HG03103 (cell line): ENCODE data around the gene FAM163B.

ENCODE experiments used
- ATAC-seq: cut with Tn5 transposase; IDR thresholded peaks from one replicate; pipeline ENCODE4 v1.9.1; 2021; ENCODE audit warnings: low read depth; ENCODE audit not compliant: unreplicated experiment

FAM163B gene

GRCh38 chr9:133535306-133535877 is 73.8 kb downstream of the FAM163B start:
- ATAC-seq = no peak

GRCh38 chr9:133534346-133535291 is 74.6 kb downstream of the FAM163B start, which contains the start of gene ADAMTSL2:
TSS of gene ADAMTSL2 (plus strand) at chr9:133534704. CDS start at chr9:133536713, 2,009 bp downstream.
- ATAC-seq = no peak

- ATAC-seq = no peak
Measured at GRCh38 chr9:133533857-133534256, 75.3 kb downstream of the FAM163B start.

- no peak for ATAC-seq
Measured at GRCh38 chr9:133532937-133533668, 76.1 kb downstream of the FAM163B start.

GRCh38 chr9:133531293-133531692 is 77.9 kb downstream of the FAM163B start:
- ATAC-seq = no peak

GRCh38 chr9:133529874-133530273 is 79.3 kb downstream of the FAM163B start:
- no peak for ATAC-seq

- ATAC-seq = no peak
Measured at GRCh38 chr9:133529457-133529856, 79.7 kb downstream of the FAM163B start.

- no peak for ATAC-seq
Measured at GRCh38 chr9:133528876-133529241, 80.3 kb downstream of the FAM163B start.

- no peak for ATAC-seq
Measured at GRCh38 chr9:133528001-133528875, 81.0 kb downstream of the FAM163B start.

- no peak for ATAC-seq
Measured at GRCh38 chr9:133527444-133527920, 81.7 kb downstream of the FAM163B start.
